ENCODE measurements around the gene PIGH. TPM values are rescaled to one million over a fixed set of nuclear protein-coding genes. Genes with fewer than 3 reads are reported as not detected.
"Not testable (repeated sequence)": the region's sequence is repeated elsewhere in the genome, so short reads cannot be mapped to it uniquely, and the experiment has no call there.

PIGH gene
- total RNA-seq, 4 donors from 2014 or later: 18.9 to 41.9 (median 27.7) TPM

DNA sequence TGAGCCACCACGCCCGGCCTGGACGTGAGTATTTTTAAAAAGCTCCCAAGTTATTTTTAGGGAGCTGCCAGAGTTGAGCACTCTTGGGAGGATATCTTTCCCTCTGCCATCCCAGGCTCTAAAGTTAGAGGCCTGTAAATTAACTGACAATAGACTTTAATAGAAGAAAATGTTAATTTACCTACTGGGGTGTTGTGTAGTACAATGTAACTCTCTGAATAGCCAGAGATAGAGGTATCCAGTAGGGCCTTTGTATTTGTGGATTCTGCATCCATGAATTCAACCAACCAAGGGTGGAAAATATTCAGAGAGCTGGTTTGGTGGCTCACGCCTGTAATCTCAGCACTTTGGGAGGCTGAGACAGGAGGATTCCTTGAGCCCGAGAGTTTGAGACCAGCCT, 7.6 kb upstream of the PIGH start:
- H3K27me3 ChIP-seq: no peaks in the 10 kb centered on the region
- 88 to 100% methylated on average over 1 to 5 of the region's 5 CpGs for WGBS, 2 donors (ENCODE audit: low coverage in 1 of 2)
- no peak for TF ChIP-seq POLR2A (IDR thresholded peaks at IDR 0.05)
- TF ChIP-seq EP300 (IDR thresholded peaks at IDR 0.05; ENCODE audit: low read depth): no peak
- TF ChIP-seq POLR2AphosphoS5 (IDR thresholded peaks at IDR 0.05): no peak
- TF ChIP-seq, protein P1, sequence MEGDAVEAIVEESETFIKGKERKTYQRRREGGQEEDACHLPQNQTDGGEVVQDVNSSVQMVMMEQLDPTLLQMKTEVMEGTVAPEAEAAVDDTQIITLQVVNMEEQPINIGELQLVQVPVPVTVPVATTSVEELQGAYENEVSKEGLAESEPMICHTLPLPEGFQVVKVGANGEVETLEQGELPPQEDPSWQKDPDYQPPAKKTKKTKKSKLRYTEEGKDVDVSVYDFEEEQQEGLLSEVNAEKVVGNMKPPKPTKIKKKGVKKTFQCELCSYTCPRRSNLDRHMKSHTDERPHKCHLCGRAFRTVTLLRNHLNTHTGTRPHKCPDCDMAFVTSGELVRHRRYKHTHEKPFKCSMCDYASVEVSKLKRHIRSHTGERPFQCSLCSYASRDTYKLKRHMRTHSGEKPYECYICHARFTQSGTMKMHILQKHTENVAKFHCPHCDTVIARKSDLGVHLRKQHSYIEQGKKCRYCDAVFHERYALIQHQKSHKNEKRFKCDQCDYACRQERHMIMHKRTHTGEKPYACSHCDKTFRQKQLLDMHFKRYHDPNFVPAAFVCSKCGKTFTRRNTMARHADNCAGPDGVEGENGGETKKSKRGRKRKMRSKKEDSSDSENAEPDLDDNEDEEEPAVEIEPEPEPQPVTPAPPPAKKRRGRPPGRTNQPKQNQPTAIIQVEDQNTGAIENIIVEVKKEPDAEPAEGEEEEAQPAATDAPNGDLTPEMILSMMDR (IDR thresholded peaks at IDR 0.05): no peak
- no peak overlapping the region for H3K4me3 ChIP-seq
- H3K27ac ChIP-seq: no peak overlapping the region
- H3K4me1 ChIP-seq: no peaks in the 10 kb centered on the region
- H3K9me3 ChIP-seq: no peaks in the 10 kb centered on the region
- in situ Hi-C loops (cut with MboI; ENCODE audit: low pct_ligation_motif_present in 1 of 4, low pct_unique_long_range_greater_than_20kb in 1 of 4, low sequenced_read_pairs in 3 of 4): loop anchor here in 1 of 4 donors (25.0 kb wide), 1 partner anchor 105 kb away; the partner anchor contains the start of gene RDH12
- intact Hi-C loops (cut with DNase I; ENCODE audit: low total_unique reads): no loop called here
- H3K36me3 ChIP-seq: no peaks in the 10 kb centered on the region
- no peak for DNase-seq

DNA sequence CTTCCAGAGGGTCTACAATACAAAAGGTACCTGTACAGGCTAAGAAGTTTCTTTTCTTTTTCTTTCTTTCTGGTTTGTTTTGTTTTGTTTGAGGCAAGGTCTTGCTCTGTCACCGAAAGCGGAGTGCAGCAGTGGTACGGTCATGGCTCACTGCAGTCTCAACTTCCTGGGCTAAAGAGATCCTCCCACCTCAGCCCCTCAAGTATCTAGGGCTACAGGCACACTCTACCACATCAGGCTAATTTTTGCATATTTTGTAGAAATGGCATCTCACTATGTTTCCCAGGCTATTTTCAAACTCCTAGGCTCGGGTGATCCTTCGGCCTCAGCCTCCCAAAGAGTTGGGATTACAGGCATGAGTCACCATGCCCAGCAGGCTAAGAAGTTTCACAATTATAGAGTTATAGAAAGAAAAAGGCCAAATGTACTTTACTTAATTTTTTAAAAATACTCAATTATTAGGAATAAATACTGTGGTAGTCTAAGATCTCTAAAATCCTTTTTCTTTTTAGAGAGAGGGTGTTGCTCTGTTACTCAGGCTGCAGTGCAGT, 3.0 kb upstream of the PIGH start:
- in situ Hi-C loops (cut with MboI; ENCODE audit: low pct_ligation_motif_present in 1 of 4, low pct_unique_long_range_greater_than_20kb in 1 of 4, low sequenced_read_pairs in 3 of 4): loop anchor here in 1 of 4 donors (25.0 kb wide), 1 partner anchor 109 kb away; the partner anchor contains the start of gene RDH12
- no peaks in the 10 kb centered on the region for H3K27me3 ChIP-seq
- H3K9me3 ChIP-seq: no peaks in the 10 kb centered on the region
- no peak for DNase-seq
- no peak overlapping the region for H3K4me3 ChIP-seq
- intact Hi-C loops (cut with DNase I; ENCODE audit: low total_unique reads): no loop called here
- peaks cover 3 to 15% (median 9%) of the 10 kb centered on the region in 4 donors for H3K4me1 ChIP-seq
- 59% methylated on average over 5 of the region's 5 CpGs; no CpG with 5 or more reads in 1 of the 2 donors for WGBS, 2 donors (ENCODE audit: low coverage in 1 of 2)
- H3K36me3 ChIP-seq: no peaks in the 10 kb centered on the region
- H3K27ac ChIP-seq: no peak overlapping the region
- TF ChIP-seq, protein P1 (IDR thresholded peaks at IDR 0.05): no peak
- TF ChIP-seq POLR2AphosphoS5 (IDR thresholded peaks at IDR 0.05) (no peak), POLR2A (IDR thresholded peaks at IDR 0.05) (no peak), EP300 (IDR thresholded peaks at IDR 0.05; ENCODE audit: low read depth) (no peak)

DNA sequence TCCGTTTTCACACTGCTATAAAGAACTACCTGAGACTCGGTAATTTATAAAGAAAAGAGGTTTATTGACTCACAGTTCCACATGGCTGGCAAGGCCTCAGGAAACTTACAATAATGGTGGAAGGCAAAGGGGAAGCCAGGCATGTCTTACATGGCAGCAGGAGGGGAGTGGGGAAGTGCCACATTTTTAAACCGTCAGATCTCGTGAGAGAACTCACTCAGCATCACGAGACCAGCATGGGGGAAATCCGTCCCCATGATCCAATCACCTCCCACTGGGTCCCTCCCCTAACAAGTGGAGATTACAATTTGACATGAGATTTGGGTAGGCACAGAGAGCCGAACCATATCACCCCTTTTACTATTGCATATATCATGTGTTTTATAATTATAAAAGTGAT, 2.0 kb upstream of the PIGH start:
- no peak for DNase-seq
- intact Hi-C loops (cut with DNase I; ENCODE audit: low total_unique reads): no loop called here
- H3K4me3 ChIP-seq: no peak overlapping the region
- TF ChIP-seq, protein P1 (IDR thresholded peaks at IDR 0.05): no peak
- TF ChIP-seq EP300 (IDR thresholded peaks at IDR 0.05; ENCODE audit: low read depth): no peak
- TF ChIP-seq POLR2AphosphoS5 (IDR thresholded peaks at IDR 0.05): no peak
- no peak for TF ChIP-seq POLR2A (IDR thresholded peaks at IDR 0.05)
- H3K9me3 ChIP-seq: no peaks in the 10 kb centered on the region
- WGBS, 2 donors (ENCODE audit: low coverage in 1 of 2): 74 to 77% methylated on average over 2 to 7 of the region's 7 CpGs
- H3K4me1 ChIP-seq: peaks cover 3 to 15% (median 9%) of the 10 kb centered on the region in 4 donors
- in situ Hi-C loops (cut with MboI; ENCODE audit: low pct_ligation_motif_present in 1 of 4, low pct_unique_long_range_greater_than_20kb in 1 of 4, low sequenced_read_pairs in 3 of 4): loop anchor here in 1 of 4 donors (25.0 kb wide), 1 partner anchor 110 kb away; the partner anchor contains the start of gene RDH12
- no peaks in the 10 kb centered on the region for H3K27me3 ChIP-seq
- H3K36me3 ChIP-seq: no peaks in the 10 kb centered on the region
- H3K27ac ChIP-seq: no peak overlapping the region

DNA sequence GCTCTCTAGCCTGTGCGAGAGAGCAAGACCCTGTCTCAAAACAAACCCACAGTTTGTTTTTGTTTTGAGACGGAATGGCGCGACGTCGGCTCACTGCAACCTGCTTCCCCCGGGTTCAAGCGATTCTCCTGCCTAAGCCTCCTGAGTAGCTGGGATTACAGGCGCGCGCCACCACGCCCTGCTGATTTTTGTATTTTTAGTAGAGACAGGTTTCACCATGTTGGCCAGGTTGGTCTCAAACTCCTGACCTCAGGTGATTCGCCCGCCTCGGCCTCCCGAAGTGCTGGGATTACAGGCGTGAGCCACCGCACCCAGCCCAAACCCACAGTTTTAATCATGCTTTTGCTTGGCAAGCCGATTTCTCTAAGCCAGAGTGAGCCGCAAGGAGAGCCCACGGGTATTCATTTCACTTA, 500 bp upstream of the PIGH start:
- H3K36me3 ChIP-seq; intact Hi-C loops (cut with DNase I; ENCODE audit: low total_unique reads); H3K27me3 ChIP-seq; DNase-seq; H3K9me3 ChIP-seq: not testable (repeated sequence)
- Histone ChIP-seq H3K4me1 (peaks cover 3 to 15% (median 9%) of the 10 kb centered on the region in 4 donors), H3K27ac (peak overlapping the region; percentile 86 to 97 (median 90)), H3K4me3 (peak overlapping the region; percentile 21 to 94 (median 64))
- in situ Hi-C loops (cut with MboI; ENCODE audit: low pct_ligation_motif_present in 1 of 4, low pct_unique_long_range_greater_than_20kb in 1 of 4, low sequenced_read_pairs in 3 of 4): loop anchor here in 1 of 4 donors (25.0 kb wide), 1 partner anchor 112 kb away; the partner anchor contains the start of gene RDH12
- WGBS, 2 donors (ENCODE audit: low coverage in 1 of 2): 92% methylated on average over 21 of the region's 21 CpGs; no CpG with 5 or more reads in 1 of the 2 donors

Measured in transverse colon (tissue), 4 donors.